K562 (cell line): ENCODE results near the gene HYAL3. TPM values are rescaled to one million over a fixed set of nuclear protein-coding genes. Genes with fewer than 3 reads are reported as not detected.

Experiments
- CBX8 ChIP-seq: fragments of 200-600 bp; sonication (generic); IDR thresholded peaks from 2 replicates; pipeline ENCODE4 v1.6.1; 2012; ENCODE audit warnings: borderline replicate concordance, mixed run types, low read depth, mild to moderate bottlenecking, moderate library complexity, mixed read lengths, low read length, control low read depth, inconsistent platforms; ENCODE audit not compliant: poor library complexity, severe bottlenecking; ENCODE audit errors: extremely low read depth
- CHD1 ChIP-seq: fragments of 200-600 bp; sonication (generic); IDR thresholded peaks from one replicate; pipeline ENCODE4 v1.6.1; 2012; ENCODE audit warnings: mild to moderate bottlenecking, moderate library complexity, low read length, inconsistent platforms
- COPS2 ChIP-seq: fragments of 450-650 bp; conservative IDR thresholded peaks from 2 replicates; pipeline ENCODE4 v1.6.1; 2016; ENCODE audit warnings: mild to moderate bottlenecking, moderate library complexity
- EGR1 ChIP-seq: fragments of 450-650 bp; conservative IDR thresholded peaks from 2 replicates; pipeline ENCODE4 v1.6.1; 2017; ENCODE audit warnings: mild to moderate bottlenecking
- EP400 ChIP-seq: fragments of 450-650 bp; IDR thresholded peaks from 2 replicates; pipeline ENCODE4 v1.6.1; 2017; ENCODE audit warnings: antibody characterized with exemption, mild to moderate bottlenecking, moderate library complexity
- FOXJ3 ChIP-seq: sonication (generic); formaldehyde crosslinking; IDR thresholded peaks from 2 replicates; pipeline ENCODE4 v1.4.0; 2020; ENCODE audit warnings: mild to moderate bottlenecking, missing genetic modification reagents
- HDAC8 ChIP-seq: fragments of 450-650 bp; IDR thresholded peaks from 2 replicates; pipeline ENCODE4 v1.6.1; 2016; ENCODE audit warnings: mild to moderate bottlenecking, missing genetic modification characterization, moderate library complexity, missing compliant biosample characterization
- JUND ChIP-seq, 2 experiments: IDR thresholded peaks; 2 replicates in 1 of 2; 3 replicates in 1 of 2; pipeline ENCODE4 v1.6.1; 2011; ENCODE audit warnings: borderline replicate concordance in 2 of 2, low read depth in 2 of 2, low read length in 2 of 2, improper control_type of control experiment in 1 of 2, missing biosample characterization in 1 of 2, missing genetic modification characterization in 1 of 2, missing genetic modification reagents in 1 of 2
- KDM5B ChIP-seq: fragments of 200-600 bp; sonication (generic); IDR thresholded peaks from 2 replicates; pipeline ENCODE4 v1.6.1; 2012; ENCODE audit warnings: low read depth, mild to moderate bottlenecking, moderate library complexity, low read length, control low read depth, inconsistent platforms; ENCODE audit not compliant: insufficient replicate concordance
- MAFG ChIP-seq: fragments of 450-650 bp; conservative IDR thresholded peaks from 2 replicates; pipeline ENCODE4 v1.6.1; 2016; ENCODE audit warnings: missing genetic modification characterization, missing compliant biosample characterization
- MCM2 ChIP-seq: fragments of 450-650 bp; IDR thresholded peaks from 2 replicates; pipeline ENCODE4 v1.6.1; 2017; ENCODE audit warnings: low read depth, mild to moderate bottlenecking
- MEF2D ChIP-seq: conservative IDR thresholded peaks from 2 replicates; pipeline ENCODE4 v1.6.1; 2016; ENCODE audit warnings: low read depth, missing genetic modification characterization, missing compliant biosample characterization
- MEIS2 ChIP-seq: fragments of 450-650 bp; IDR thresholded peaks from 2 replicates; pipeline ENCODE4 v1.6.1; 2014; ENCODE audit warnings: mild to moderate bottlenecking; ENCODE audit not compliant: partially characterized antibody
- MYNN ChIP-seq, 2 experiments: sonication (generic); formaldehyde crosslinking in 1 of 2; IDR thresholded peaks; 2 replicates each; pipeline versions ENCODE4 v1.5.0 to v1.6.1; 2016 to 2020; ENCODE audit warnings: antibody characterized with exemption in 1 of 2, missing genetic modification reagents in 1 of 2
- NCOR1 ChIP-seq: fragments of 450-650 bp; IDR thresholded peaks from 2 replicates; pipeline ENCODE4 v1.6.1; 2016; ENCODE audit warnings: mild to moderate bottlenecking, moderate library complexity
- RAD21 ChIP-seq, 2 experiments: fragments of 250-450 bp in 1 of 2; fragments of 450-650 bp in 1 of 2; sonication (Bioruptor Pico) in 1 of 2; formaldehyde crosslinking in 1 of 2; IDR thresholded peaks in 1 of 2; conservative IDR thresholded peaks in 1 of 2; 2 replicates each; pipeline versions ENCODE4 v1.4.0 to v1.8.0; 2020 to 2022; ENCODE audit warnings: mild to moderate bottlenecking in 2 of 2, moderate library complexity in 1 of 2
- RBFOX2 ChIP-seq: fragments of 200-400 bp; formaldehyde crosslinking; IDR thresholded peaks from 2 replicates; pipeline ENCODE4 v1.6.1; 2017; ENCODE audit warnings: low read depth, mild to moderate bottlenecking, low read length, moderate library complexity
- SMAD2 ChIP-seq: fragments of 150-350 bp; IDR thresholded peaks from 2 replicates; pipeline ENCODE4 v1.6.1; 2014; ENCODE audit warnings: low read depth, mild to moderate bottlenecking, low read length
- SMARCA5 ChIP-seq: fragments of 450-650 bp; IDR thresholded peaks from 2 replicates; pipeline ENCODE4 v1.6.1; 2016
- SP1 ChIP-seq: sonication (generic); formaldehyde crosslinking; IDR thresholded peaks from 2 replicates; pipeline ENCODE4 v1.8.1; 2022; ENCODE audit warnings: mild to moderate bottlenecking, missing genetic modification reagents
- STAG1 ChIP-seq: sonication (generic); formaldehyde crosslinking; IDR thresholded peaks from 2 replicates; pipeline ENCODE4 v1.5.0; 2020; ENCODE audit warnings: missing genetic modification reagents, borderline replicate concordance
- TBP ChIP-seq: optimal IDR thresholded peaks from 2 replicates; pipeline ENCODE3; 2011; ENCODE audit warnings: low read depth, low read length, improper control_type of control experiment
- ZFP36 ChIP-seq: fragments of 150-350 bp; IDR thresholded peaks from 2 replicates; pipeline ENCODE4 v1.6.1; 2018; ENCODE audit warnings: low read length, low read depth; ENCODE audit not compliant: partially characterized antibody
- ZNF197 ChIP-seq: fragments of 200-800 bp; sonication (Bioruptor generic); IDR thresholded peaks from 2 replicates; pipeline ENCODE4 v1.6.1; 2016; ENCODE audit warnings: low read depth, missing genetic modification characterization, missing compliant biosample characterization
- ZNF444 ChIP-seq: fragments of 250-450 bp; sonication (Bioruptor Pico); IDR thresholded peaks from 2 replicates; pipeline ENCODE4 v1.4.0; 2020; ENCODE audit warnings: mild to moderate bottlenecking, moderate library complexity
- ZNF586 ChIP-seq: fragments of 450-650 bp; formaldehyde crosslinking; conservative IDR thresholded peaks from 2 replicates; pipeline ENCODE4 v1.4.0; 2020; ENCODE audit warnings: mild to moderate bottlenecking, moderate library complexity
- polyA plus RNA-seq, 8 experiments: library from polyadenylated mRNA; depleted of rRNA in 4 of 8; stranded (reverse) in 5 of 8; unstranded in 3 of 8; fragments of >200 nt; fragmentation: Nextera tagmentation in 2 of 8; fragmentation: Illumina TruSeq in 1 of 8; extraction: Ambion mirVana in 2 of 8; extraction: Trizol in 1 of 8; gene quantifications; 2 replicates each; pipeline versions ENCODE4 v1.2.1 to v1.2.3, GENCODE V29; 2011 to 2014; ENCODE audit warnings: inconsistent platforms in 1 of 8, missing spikeins in 1 of 8
- total RNA-seq, 7 experiments: library from RNA; depleted of rRNA in 6 of 7; stranded (reverse); fragments of >200 nt in 6 of 7; fragmentation: Illumina TruSeq in 2 of 7; extraction: Trizol in 2 of 7; gene quantifications; 2 replicates each; pipeline versions ENCODE4 v1.2.1 to v1.2.3, GENCODE V29; 2011 to 2021; ENCODE audit warnings: low replicate concordance in 1 of 7
- TF ChIP-seq, protein P1 (sequence below), 2 experiments: fragments of 250-450 bp in 1 of 2; fragments of 450-650 bp in 1 of 2; sonication (Bioruptor Pico) in 1 of 2; IDR thresholded peaks; 2 replicates each; pipeline versions ENCODE4 v1.6.1 to v1.8.0; 2016 to 2021; ENCODE audit warnings: mild to moderate bottlenecking in 2 of 2, moderate library complexity in 2 of 2, missing compliant biosample characterization in 1 of 2, missing genetic modification characterization in 1 of 2
- TF ChIP-seq, protein P2 (sequence below): sonication (generic); formaldehyde crosslinking; IDR thresholded peaks from 2 replicates; pipeline ENCODE4 v1.8.0; 2022; ENCODE audit warnings: mild to moderate bottlenecking, missing genetic modification reagents

The HYAL3 gene
- total and polyA plus RNA-seq, 9 of the 15 experiments (the other 6 are each of a cell fraction or from before 2014, with no cell fraction given): 0.38 to 9.1 (median 6.8) TPM

DNA sequence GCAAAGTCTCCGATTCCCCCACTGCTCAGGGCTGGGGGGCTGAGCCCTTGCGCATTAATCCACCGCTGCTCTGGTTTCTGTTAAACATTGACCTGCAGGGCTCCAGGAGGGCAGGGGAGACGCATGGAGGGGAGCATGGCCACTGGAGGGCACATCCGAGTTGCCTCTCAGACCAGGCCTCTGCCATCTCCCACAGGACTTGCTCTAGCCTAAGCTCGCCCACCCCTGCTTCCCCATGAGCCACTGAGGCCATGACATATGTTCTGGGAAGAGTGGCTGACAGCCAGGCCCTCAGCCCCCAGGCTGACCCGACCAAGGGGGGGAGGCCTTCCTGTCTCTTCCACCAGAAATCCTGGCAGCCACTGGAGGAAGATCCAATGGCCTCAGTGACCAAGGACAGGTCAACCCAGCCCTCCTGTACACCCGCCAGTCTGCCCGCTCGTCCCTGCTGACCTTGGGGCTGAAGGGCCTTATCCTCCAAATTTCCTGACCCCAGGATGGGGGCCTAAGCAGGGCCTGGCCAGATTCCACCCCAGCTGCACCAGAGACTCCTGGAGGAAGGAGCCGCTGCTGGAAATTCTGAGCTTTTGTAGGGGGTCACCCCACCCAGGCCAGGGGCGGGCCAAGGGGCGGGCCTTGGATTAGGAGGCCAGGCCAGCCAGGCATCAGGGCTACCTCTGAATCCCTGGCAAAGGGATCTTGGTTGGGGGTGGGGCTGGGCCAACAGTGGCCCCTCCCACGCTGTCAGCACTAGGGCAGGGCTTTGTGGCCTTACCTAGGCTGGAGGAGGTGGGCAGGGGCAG, 4.0 kb upstream of the HYAL3 start, which contains the start of gene HYAL1 (continued):
- no peak for TF ChIP-seq HDAC8 (tag)
- peak; percentile 66 for TF ChIP-seq ZFP36
- no peak for TF ChIP-seq FOXJ3 (CRISPR knock-in tag)
- no peak for TF ChIP-seq SMAD2
- TF ChIP-seq KDM5B: peak; percentile 88
- no peak for TF ChIP-seq COPS2
- no peak for TF ChIP-seq SMARCA5
- no peak for TF ChIP-seq CHD1
- TF ChIP-seq MEIS2: peak; percentile 8
- no peak for TF ChIP-seq MAFG (tag)
- TF ChIP-seq ZNF444 (CRISPR knock-in tag): no peak
- TF ChIP-seq NCOR1: no peak
- TF ChIP-seq EGR1: no peak
- TF ChIP-seq SP1: peak; percentile 64; the same call in 1 of the 2 replicates
- TF ChIP-seq ZNF197 (CRISPR knock-in tag): no peak
- TF ChIP-seq RAD21 (CRISPR knock-in tag; conservative IDR thresholded peaks at IDR 0.05 in 1 of 2, IDR thresholded peaks at IDR 0.05 in 1 of 2): peak in 1 of 2 experiments; percentile 28; a peak in 1 of 4 replicates
- peak; percentile 85 for TF ChIP-seq TBP
- TF ChIP-seq CBX8: no peak
- TF ChIP-seq EP400: peak; percentile 34; the same call in 1 of the 2 replicates
- TF ChIP-seq STAG1 (CRISPR knock-in tag): no peak
- peak; percentile 73 for TF ChIP-seq RBFOX2
- no peak for TF ChIP-seq MCM2
- no peak for TF ChIP-seq ZNF586 (CRISPR knock-in tag)
- TF ChIP-seq MYNN (IDR thresholded peaks at IDR 0.05): 0 out of 2 replicates have a peak, but pooled peaks have one; percentile 22
- TF ChIP-seq MYNN (CRISPR knock-in tag; IDR thresholded peaks at IDR 0.05): no peak
- TF ChIP-seq, protein P1, sequence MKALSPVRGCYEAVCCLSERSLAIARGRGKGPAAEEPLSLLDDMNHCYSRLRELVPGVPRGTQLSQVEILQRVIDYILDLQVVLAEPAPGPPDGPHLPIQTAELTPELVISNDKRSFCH (CRISPR knock-in tag; IDR thresholded peaks at IDR 0.05): no peak
- TF ChIP-seq, protein P1 (tag; IDR thresholded peaks at IDR 0.05): no peak
- TF ChIP-seq, protein P2, sequence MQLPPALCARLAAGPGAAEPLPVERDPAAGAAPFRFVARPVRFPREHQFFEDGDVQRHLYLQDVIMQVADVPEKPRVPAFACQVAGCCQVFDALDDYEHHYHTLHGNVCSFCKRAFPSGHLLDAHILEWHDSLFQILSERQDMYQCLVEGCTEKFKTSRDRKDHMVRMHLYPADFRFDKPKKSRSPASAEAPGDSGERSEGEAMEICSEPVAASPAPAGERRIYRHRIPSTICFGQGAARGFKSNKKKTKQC (CRISPR knock-in tag): no peak
- peak; percentile 32; the same call in 1 of the 2 replicates for TF ChIP-seq JUND (IDR thresholded peaks at IDR 0.05; ENCODE audit: borderline replicate concordance, low read depth, low read length)
- no peak for TF ChIP-seq JUND (tag; IDR thresholded peaks at IDR 0.05; ENCODE audit: borderline replicate concordance, low read depth, low read length)
- no peak for TF ChIP-seq MEF2D
